ENCODE measurements around the gene TTC1.

The TTC1 gene

GRCh38 chr5:160079753-160080152 lies 70.8 kb downstream of the TTC1 start:
- Mint-ChIP-seq H3K4me3 (no peak overlapping the region), H3K4me1 (ENCODE audit: low read depth) (no peaks in the 10 kb centered on the region), H3K36me3 (ENCODE audit: low read depth) (peaks cover 8% of the 10 kb centered on the region), H3K9me3 (no peaks in the 10 kb centered on the region), H3K27me3 (no peaks in the 10 kb centered on the region), H3K27ac (no peak overlapping the region)

GRCh38 chr5:160081495-160081894 lies 72.6 kb downstream of the TTC1 start:
- Mint-ChIP-seq H3K27ac (no peak overlapping the region), H3K9me3 (no peaks in the 10 kb centered on the region), H3K4me1 (ENCODE audit: low read depth) (no peaks in the 10 kb centered on the region), H3K36me3 (ENCODE audit: low read depth) (peaks cover 8% of the 10 kb centered on the region), H3K4me3 (no peak overlapping the region), H3K27me3 (no peaks in the 10 kb centered on the region)

DNA sequence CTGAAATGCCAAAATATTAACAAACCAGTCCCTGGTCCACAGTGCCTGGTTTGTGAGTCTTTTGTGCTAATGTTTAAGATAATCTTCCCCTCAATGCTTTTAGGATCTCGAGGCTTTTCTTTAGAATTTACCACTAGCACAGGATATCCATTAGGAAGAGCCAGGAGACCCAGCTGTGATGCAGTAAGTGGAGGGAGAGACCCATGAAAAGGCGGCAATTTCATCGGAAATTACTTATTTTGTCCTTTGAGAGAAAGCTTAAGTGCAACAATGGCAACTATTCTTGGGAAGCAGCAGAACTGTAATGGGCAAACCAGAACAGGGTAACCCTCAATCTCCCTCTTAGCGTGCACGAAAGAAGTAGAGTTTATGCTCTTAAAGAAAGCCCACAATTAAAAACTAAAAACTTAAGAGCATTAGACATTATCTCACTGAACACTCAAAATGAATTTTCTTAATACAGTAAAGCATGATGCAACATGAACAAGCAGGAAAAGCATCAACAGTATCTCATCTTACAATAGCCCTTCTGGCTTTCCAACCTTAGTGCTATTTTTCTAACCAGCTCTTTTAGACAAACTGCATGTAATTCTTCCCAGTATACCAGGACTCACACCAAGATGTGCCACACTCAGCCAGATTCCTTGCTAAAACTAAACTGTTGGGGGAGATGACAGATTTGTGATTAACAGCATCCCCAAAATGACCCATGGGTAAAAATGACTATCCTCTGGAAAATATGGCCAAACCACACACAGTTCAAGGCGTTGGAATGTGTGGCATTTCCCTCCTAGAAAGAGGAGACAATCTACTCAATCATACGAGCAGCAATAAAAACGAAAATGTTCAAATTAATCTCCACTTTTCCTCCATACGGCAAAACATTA lies 73.9 kb downstream of the TTC1 start:
- H3K27ac Mint-ChIP-seq, result no peak overlapping the region
- H3K27me3 Mint-ChIP-seq, result no peaks in the 10 kb centered on the region
- no peaks in the 10 kb centered on the region for H3K36me3 Mint-ChIP-seq (ENCODE audit: low read depth)
- no peak overlapping the region for H3K4me3 Mint-ChIP-seq
- no peaks in the 10 kb centered on the region for H3K4me1 Mint-ChIP-seq (ENCODE audit: low read depth)
- no peaks in the 10 kb centered on the region for H3K9me3 Mint-ChIP-seq

DNA sequence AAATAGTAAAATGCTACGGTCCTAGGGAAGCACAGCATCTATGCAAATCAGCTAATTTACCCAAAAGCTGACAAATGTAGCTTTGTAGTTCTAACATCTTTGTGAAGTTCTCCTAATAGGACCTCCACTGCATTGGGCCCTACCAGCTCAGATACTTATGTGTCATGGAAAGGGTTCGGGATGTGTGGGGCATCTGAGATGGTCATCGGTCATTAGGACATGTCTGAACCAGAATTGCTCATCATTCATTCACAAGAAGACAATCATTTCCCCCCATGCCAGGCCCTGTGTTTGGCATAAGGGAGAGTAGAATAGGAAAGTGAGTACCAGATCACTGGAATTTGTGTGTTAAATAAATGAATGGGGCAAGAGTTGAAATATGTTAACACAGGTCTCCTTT lies 74.6 kb downstream of the TTC1 start:
- H3K4me1 Mint-ChIP-seq (ENCODE audit: low read depth), result no peaks in the 10 kb centered on the region
- H3K36me3 Mint-ChIP-seq (ENCODE audit: low read depth), result no peaks in the 10 kb centered on the region
- no peak overlapping the region for H3K27ac Mint-ChIP-seq
- no peak overlapping the region for H3K4me3 Mint-ChIP-seq
- H3K27me3 Mint-ChIP-seq, result no peaks in the 10 kb centered on the region
- H3K9me3 Mint-ChIP-seq, result no peaks in the 10 kb centered on the region

DNA sequence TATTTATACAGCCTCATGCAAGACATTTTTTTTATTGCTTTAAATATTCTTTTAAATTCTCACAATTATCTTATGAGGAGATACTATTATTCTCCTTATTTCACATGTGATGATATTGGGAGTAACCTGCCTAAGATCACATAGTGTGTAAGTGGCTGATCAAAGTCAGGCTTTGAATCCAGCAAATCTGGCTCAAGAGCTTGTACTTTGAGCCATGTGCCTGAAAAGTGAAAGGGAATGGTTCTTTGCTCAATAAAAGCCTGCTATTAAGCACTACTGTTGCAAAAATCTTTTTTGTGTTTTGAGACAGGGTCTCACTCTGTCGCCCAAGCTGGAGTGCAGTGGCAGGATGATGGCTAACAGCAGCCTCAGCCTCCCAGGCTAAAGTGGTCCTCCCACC lies 75.2 kb downstream of the TTC1 start:
- Mint-ChIP-seq H3K9me3 (no peaks in the 10 kb centered on the region), H3K4me1 (ENCODE audit: low read depth) (no peaks in the 10 kb centered on the region), H3K4me3 (no peak overlapping the region), H3K27me3 (no peaks in the 10 kb centered on the region), H3K27ac (no peak overlapping the region), H3K36me3 (ENCODE audit: low read depth) (no peaks in the 10 kb centered on the region)

DNA sequence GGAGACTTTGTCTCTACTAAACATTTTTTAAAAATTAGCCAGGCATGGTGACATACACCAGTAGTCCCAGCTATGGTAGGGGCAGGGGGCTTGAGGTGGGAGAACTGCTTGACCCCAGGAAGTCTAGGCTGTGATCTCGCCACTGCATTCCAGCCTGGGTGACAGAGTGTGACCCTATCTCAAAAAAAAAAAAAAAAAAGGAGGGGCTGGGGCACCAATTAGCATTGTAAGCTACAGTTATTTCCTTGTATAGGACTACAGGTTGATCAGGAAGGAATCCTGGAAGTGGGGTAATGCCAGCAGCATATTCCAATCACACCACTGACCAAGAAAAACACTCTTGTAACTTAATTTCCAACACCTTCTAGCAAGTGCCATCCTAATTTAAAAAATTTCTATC lies 78.3 kb downstream of the TTC1 start:
- Mint-ChIP-seq H3K27me3 (no peaks in the 10 kb centered on the region), H3K9me3 (no peaks in the 10 kb centered on the region), H3K27ac (no peak overlapping the region), H3K4me1 (ENCODE audit: low read depth) (no peaks in the 10 kb centered on the region), H3K4me3 (no peak overlapping the region), H3K36me3 (ENCODE audit: low read depth) (peaks cover 16% of the 10 kb centered on the region)

- H3K4me1 Mint-ChIP-seq (ENCODE audit: low read depth), result peaks cover 9% of the 10 kb centered on the region
- no peaks in the 10 kb centered on the region for H3K9me3 Mint-ChIP-seq
- no peaks in the 10 kb centered on the region for H3K27me3 Mint-ChIP-seq
- H3K27ac Mint-ChIP-seq, result no peak overlapping the region
- peaks cover 32% of the 10 kb centered on the region for H3K36me3 Mint-ChIP-seq (ENCODE audit: low read depth)
- no peak overlapping the region for H3K4me3 Mint-ChIP-seq
Observed at GRCh38 chr5:160088805-160089204, 79.9 kb downstream of the TTC1 start.

- Mint-ChIP-seq H3K4me1 (ENCODE audit: low read depth) (peaks cover 13% of the 10 kb centered on the region), H3K9me3 (no peaks in the 10 kb centered on the region), H3K36me3 (ENCODE audit: low read depth) (peaks cover 39% of the 10 kb centered on the region), H3K27me3 (no peaks in the 10 kb centered on the region), H3K27ac (no peak overlapping the region), H3K4me3 (no peak overlapping the region)
Observed at GRCh38 chr5:160089531-160089930, 80.6 kb downstream of the TTC1 start.

GRCh38 chr5:160090059-160090458 lies 81.1 kb downstream of the TTC1 start:
- H3K27me3 Mint-ChIP-seq, result no peaks in the 10 kb centered on the region
- no peak overlapping the region for H3K4me3 Mint-ChIP-seq
- no peaks in the 10 kb centered on the region for H3K9me3 Mint-ChIP-seq
- H3K36me3 Mint-ChIP-seq (ENCODE audit: low read depth), result peaks cover 40% of the 10 kb centered on the region
- no peak overlapping the region for H3K27ac Mint-ChIP-seq
- peaks cover 13% of the 10 kb centered on the region for H3K4me1 Mint-ChIP-seq (ENCODE audit: low read depth)

GRCh38 chr5:160092514-160092913 lies 83.6 kb downstream of the TTC1 start:
- H3K4me3 Mint-ChIP-seq, result no peak overlapping the region
- H3K27me3 Mint-ChIP-seq, result no peaks in the 10 kb centered on the region
- no peak overlapping the region for H3K27ac Mint-ChIP-seq
- H3K36me3 Mint-ChIP-seq (ENCODE audit: low read depth), result peaks cover 49% of the 10 kb centered on the region
- peaks cover 13% of the 10 kb centered on the region for H3K4me1 Mint-ChIP-seq (ENCODE audit: low read depth)
- H3K9me3 Mint-ChIP-seq, result no peaks in the 10 kb centered on the region

GRCh38 chr5:160092960-160093707 lies 84.2 kb downstream of the TTC1 start:
- Mint-ChIP-seq H3K27ac (peak overlapping the region; percentile 57), H3K27me3 (no peaks in the 10 kb centered on the region), H3K4me1 (ENCODE audit: low read depth) (peaks cover 17% of the 10 kb centered on the region), H3K4me3 (peak overlapping the region; percentile 7), H3K9me3 (no peaks in the 10 kb centered on the region), H3K36me3 (ENCODE audit: low read depth) (peaks cover 53% of the 10 kb centered on the region)

- no peaks in the 10 kb centered on the region for H3K9me3 Mint-ChIP-seq
- H3K27ac Mint-ChIP-seq, result no peak overlapping the region
- peaks cover 50% of the 10 kb centered on the region for H3K36me3 Mint-ChIP-seq (ENCODE audit: low read depth)
- no peak overlapping the region for H3K4me3 Mint-ChIP-seq
- H3K4me1 Mint-ChIP-seq (ENCODE audit: low read depth), result peaks cover 20% of the 10 kb centered on the region
- no peaks in the 10 kb centered on the region for H3K27me3 Mint-ChIP-seq
Observed at GRCh38 chr5:160096178-160096577, 87.2 kb downstream of the TTC1 start.

GRCh38 chr5:160097991-160098390 lies 89.1 kb downstream of the TTC1 start:
- Mint-ChIP-seq H3K27ac (no peak overlapping the region), H3K27me3 (no peaks in the 10 kb centered on the region), H3K9me3 (no peaks in the 10 kb centered on the region), H3K4me3 (no peak overlapping the region), H3K36me3 (ENCODE audit: low read depth) (peaks cover 49% of the 10 kb centered on the region), H3K4me1 (ENCODE audit: low read depth) (peaks cover 20% of the 10 kb centered on the region)

DNA sequence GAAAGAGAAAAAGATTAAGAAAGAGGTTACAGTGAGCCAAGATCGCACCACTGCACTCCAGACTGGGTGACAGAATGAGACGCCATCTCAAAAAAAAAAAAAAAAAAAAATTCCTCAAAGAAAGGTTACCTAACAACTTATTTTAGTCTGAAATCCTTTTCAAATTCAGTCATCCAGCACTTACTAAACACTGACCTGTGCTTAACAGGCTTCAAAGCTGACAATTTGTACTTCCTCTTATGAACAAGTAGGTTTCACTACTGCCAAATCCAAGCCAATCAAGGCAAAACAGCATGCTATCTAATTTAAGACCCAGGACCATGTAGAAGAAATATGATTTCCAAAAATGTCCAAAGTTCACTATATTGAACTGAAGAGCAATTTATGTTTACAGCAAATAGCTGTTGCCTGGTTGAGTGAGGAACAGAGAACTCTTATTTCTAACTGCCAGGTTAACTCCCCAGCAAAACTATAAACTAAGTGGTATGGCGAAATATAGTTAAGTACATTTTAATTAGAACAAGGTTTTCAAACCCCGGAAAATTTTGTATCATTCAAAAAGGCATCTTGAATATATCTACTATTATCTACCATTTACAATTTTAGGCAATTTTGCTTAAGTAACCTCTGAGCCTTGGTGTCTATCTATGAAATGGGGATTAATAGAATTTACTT lies 96.9 kb downstream of the TTC1 start:
- H3K36me3 Mint-ChIP-seq (ENCODE audit: low read depth), result peaks cover 36% of the 10 kb centered on the region
- no peak overlapping the region for H3K27ac Mint-ChIP-seq
- H3K4me3 Mint-ChIP-seq, result no peak overlapping the region
- peaks cover 8% of the 10 kb centered on the region for H3K4me1 Mint-ChIP-seq (ENCODE audit: low read depth)
- H3K27me3 Mint-ChIP-seq, result no peaks in the 10 kb centered on the region
- no peaks in the 10 kb centered on the region for H3K9me3 Mint-ChIP-seq

DNA sequence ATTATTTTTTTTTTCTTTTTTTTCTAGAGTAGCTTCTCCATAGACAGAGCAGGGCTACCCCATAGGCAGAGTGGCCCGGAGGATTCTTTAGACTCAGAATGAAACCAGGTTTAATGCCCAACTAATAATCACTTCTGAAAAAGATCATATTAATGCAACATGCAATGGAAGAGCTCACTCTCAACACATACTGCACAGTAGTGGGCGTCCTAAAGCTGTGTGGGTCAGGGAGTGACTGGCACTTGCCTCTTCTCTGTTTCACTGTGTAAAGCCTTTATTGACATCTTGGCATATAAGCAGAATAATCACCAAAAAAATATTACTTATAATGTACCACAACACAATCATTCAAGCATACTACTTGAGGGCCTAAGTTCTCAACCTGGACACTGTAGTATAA lies 99.2 kb downstream of the TTC1 start:
- H3K4me3 Mint-ChIP-seq, result no peak overlapping the region
- H3K27ac Mint-ChIP-seq, result no peak overlapping the region
- no peaks in the 10 kb centered on the region for H3K9me3 Mint-ChIP-seq
- H3K27me3 Mint-ChIP-seq, result no peaks in the 10 kb centered on the region
- peaks cover 8% of the 10 kb centered on the region for H3K4me1 Mint-ChIP-seq (ENCODE audit: low read depth)
- H3K36me3 Mint-ChIP-seq (ENCODE audit: low read depth), result peaks cover 33% of the 10 kb centered on the region

Measured in stimulated activated naive CD8-positive, alpha-beta T cell treated with anti-CD3 and anti-CD28 coated beads, Interleukin-15, Interleukin-2, amounts not matched to agents 100 ng/mL and 50 ng/mL, for 24 hours (primary cell).